MG63 (cell line): ENCODE data around the gene PLXNC1. TPM values are rescaled to one million over a fixed set of nuclear protein-coding genes. Genes with fewer than 3 reads are reported as not detected.

Experiments used
- DNase-seq: peaks from one replicate; pipeline ENCODE4 v3.0.0-alpha.2; 2020
- H3K27me3 ChIP-seq: fragments of 250-450 bp; sonication (Bioruptor Pico); 2 replicates; pipeline ENCODE4 v1.5.1; 2020; ENCODE audit warnings: mild to moderate bottlenecking, moderate library complexity
- H3K36me3 ChIP-seq: fragments of 250-450 bp; sonication (Bioruptor Pico); 2 replicates; pipeline ENCODE4 v1.5.1; 2020; ENCODE audit warnings: mild to moderate bottlenecking, moderate library complexity
- H3K4me3 ChIP-seq: fragments of 250-450 bp; sonication (Bioruptor Pico); 2 replicates; pipeline ENCODE4 v1.5.1; 2020; ENCODE audit warnings: mild to moderate bottlenecking, moderate library complexity
- H3K9me3 ChIP-seq: fragments of 250-450 bp; sonication (Bioruptor Pico); 2 replicates; pipeline ENCODE4 v1.5.1; 2020; ENCODE audit warnings: mild to moderate bottlenecking, moderate library complexity
- total RNA-seq: library from RNA; depleted of rRNA; stranded (reverse); fragments of >200 nt; shearing (Covaris generic); gene quantifications from 2 replicates; pipeline ENCODE4 v1.2.3, GENCODE V29; 2014; ENCODE audit warnings: low replicate concordance

Gene PLXNC1
- total RNA-seq, 1 experiment from 2014 or later = 0.16 TPM

GRCh38 chr12:94228488-94228907, 80.1 kb downstream of the PLXNC1 start:
- Histone ChIP-seq H3K9me3 (no peaks in the 10 kb centered on the region), H3K36me3 (no peaks in the 10 kb centered on the region), H3K27me3 (peaks cover 7% of the 10 kb centered on the region), H3K4me3 (no peak overlapping the region)
- no peak for DNase-seq

GRCh38 chr12:94229902-94230301, 81.5 kb downstream of the PLXNC1 start:
- no peak for DNase-seq
- no peaks in the 10 kb centered on the region for H3K36me3 ChIP-seq
- no peaks in the 10 kb centered on the region for H3K9me3 ChIP-seq
- peaks cover 7% of the 10 kb centered on the region for H3K27me3 ChIP-seq
- no peak overlapping the region for H3K4me3 ChIP-seq

DNA sequence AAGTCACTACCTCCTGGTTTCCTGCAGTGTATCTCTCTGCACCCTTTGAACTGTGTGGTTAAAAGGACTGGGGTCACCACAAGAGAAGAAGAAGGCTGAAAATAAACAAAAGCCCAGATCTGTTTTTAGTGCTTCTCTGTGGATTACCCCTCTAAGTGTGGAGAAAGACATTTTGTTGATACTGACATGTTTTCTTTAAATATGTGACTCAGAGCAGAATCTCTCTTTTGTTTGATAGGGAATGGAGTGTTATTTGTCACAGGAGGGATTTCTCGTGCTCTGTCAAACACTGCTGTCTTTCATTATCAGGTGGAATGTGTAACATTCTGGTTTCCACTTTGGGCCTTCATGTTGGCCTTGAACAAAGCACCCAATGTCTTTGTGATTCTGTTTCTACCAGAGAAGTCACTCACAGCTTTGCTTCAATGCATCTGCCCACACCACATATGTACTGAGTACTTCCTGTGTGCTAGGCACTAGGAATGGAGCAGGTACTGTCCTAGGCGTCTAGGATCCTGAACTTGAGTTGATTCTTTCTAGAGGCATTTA, 82.1 kb downstream of the PLXNC1 start:
- DNase-seq = no peak
- Histone ChIP-seq H3K27me3 (peaks cover 7% of the 10 kb centered on the region), H3K9me3 (no peaks in the 10 kb centered on the region), H3K4me3 (no peak overlapping the region), H3K36me3 (no peaks in the 10 kb centered on the region)

- no peak for DNase-seq
- H3K9me3 ChIP-seq = no peaks in the 10 kb centered on the region
- no peaks in the 10 kb centered on the region for H3K36me3 ChIP-seq
- peaks cover 7% of the 10 kb centered on the region for H3K27me3 ChIP-seq
- H3K4me3 ChIP-seq = no peak overlapping the region
These were observed 83.3 kb downstream of the PLXNC1 start for GRCh38 chr12:94231709-94232108.

DNA sequence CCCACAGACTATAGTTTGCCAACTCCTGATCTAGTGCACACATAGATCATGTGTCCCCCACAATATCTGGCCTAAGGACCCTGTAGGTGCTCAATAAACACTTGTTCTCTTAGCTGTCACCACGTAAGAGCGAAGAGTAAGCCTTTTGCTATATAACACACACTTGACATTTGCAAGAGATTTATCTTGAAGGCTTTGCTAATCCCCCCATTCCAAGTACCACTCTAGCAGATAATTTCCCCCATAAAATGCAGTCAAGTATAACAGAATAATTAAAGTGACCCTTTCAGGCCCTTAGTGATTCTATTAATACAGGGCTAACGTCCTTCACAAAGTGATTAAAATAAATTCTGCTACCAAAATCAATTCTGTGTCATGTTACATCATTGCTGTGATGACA, 87.5 kb downstream of the PLXNC1 start:
- Histone ChIP-seq H3K36me3 (no peaks in the 10 kb centered on the region), H3K4me3 (no peak overlapping the region), H3K27me3 (peaks cover 2% of the 10 kb centered on the region; the same call in 1 of the 2 replicates), H3K9me3 (no peaks in the 10 kb centered on the region)
- no peak for DNase-seq

- H3K36me3 ChIP-seq = no peaks in the 10 kb centered on the region
- no peaks in the 10 kb centered on the region for H3K9me3 ChIP-seq
- 0 out of 2 replicates have a peak, but pooled peaks cover 4% of the 10 kb centered on the region for H3K27me3 ChIP-seq
- H3K4me3 ChIP-seq = no peak overlapping the region
- DNase-seq = no peak
These were observed 91.1 kb downstream of the PLXNC1 start for GRCh38 chr12:94239332-94239993.

GRCh38 chr12:94240171-94240570, 91.8 kb downstream of the PLXNC1 start:
- Histone ChIP-seq H3K9me3 (no peaks in the 10 kb centered on the region), H3K36me3 (no peaks in the 10 kb centered on the region), H3K27me3 (0 out of 2 replicates have a peak, but pooled peaks cover 4% of the 10 kb centered on the region), H3K4me3 (no peak overlapping the region)
- DNase-seq = no peak

DNA sequence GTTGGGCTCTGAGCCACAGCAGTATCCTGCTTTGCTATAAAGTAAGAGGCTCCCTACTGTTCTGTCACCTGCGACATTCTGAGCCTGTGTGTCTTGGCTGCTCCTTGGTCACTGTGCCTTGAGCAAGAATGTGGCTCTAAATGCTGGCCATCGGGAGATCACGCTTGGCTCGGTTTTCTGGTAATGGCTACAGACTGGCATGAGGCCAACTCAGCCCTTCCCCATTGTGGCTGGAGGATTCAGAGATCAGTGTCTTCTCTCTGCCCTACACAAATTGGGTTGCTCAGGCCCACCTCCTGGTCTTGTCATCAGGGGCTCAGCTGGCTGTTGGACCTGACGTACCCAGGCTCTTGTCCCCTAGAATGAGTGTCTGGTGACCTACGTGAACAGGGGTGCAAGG, 94.5 kb downstream of the PLXNC1 start:
- Histone ChIP-seq H3K36me3 (no peaks in the 10 kb centered on the region), H3K27me3 (0 out of 2 replicates have a peak, but pooled peaks cover 4% of the 10 kb centered on the region), H3K4me3 (no peak overlapping the region), H3K9me3 (no peaks in the 10 kb centered on the region)
- no peak for DNase-seq

DNA sequence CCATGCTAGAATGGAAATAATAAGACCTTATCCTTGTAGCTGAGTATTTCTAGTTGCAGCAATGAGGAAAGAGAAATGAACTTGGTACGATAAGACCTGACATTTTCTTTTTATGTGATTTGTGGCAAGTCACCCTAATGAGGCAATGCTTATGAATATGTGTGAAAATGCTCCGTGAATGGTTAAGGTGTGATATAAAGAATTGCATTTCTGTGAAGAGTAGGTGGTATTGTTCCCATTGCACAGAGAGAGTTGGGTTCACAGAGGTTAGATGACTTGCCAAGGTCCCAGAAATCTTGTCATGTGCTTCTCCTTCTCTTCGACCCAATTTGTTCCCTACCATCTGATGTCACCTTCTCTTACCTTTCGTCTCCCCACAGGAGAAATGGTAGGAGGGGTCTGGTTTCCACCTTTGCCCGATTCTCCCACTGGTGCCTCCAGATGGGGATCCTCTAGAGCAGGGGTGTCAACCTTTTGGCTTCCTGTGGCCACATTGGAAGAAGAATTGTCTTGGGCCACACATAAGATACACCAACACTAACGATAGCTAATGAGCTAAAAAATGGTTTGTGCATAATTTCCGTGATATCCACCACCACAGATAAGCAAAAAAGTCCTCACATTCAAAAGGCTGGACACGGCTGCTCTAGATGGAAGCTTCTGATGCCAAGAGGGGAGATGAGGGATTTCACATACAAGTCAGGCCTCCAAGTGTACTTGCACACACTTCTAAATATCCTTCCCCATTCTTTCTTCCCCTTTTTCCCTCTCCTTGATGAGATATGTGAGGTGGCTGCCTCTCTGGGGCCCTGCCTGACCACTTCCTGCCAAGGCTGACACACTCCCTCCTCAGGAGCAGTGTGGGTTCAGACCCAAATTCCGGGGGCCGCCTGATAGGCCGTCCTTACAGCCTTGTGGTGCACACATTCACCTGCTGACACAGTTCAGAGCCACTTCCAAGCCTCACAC, 96.1 kb downstream of the PLXNC1 start:
- H3K4me3 ChIP-seq = no peak overlapping the region
- no peaks in the 10 kb centered on the region for H3K36me3 ChIP-seq
- DNase-seq = no peak
- no peaks in the 10 kb centered on the region for H3K9me3 ChIP-seq
- H3K27me3 ChIP-seq = 0 out of 2 replicates have a peak, but pooled peaks cover 2% of the 10 kb centered on the region

DNA sequence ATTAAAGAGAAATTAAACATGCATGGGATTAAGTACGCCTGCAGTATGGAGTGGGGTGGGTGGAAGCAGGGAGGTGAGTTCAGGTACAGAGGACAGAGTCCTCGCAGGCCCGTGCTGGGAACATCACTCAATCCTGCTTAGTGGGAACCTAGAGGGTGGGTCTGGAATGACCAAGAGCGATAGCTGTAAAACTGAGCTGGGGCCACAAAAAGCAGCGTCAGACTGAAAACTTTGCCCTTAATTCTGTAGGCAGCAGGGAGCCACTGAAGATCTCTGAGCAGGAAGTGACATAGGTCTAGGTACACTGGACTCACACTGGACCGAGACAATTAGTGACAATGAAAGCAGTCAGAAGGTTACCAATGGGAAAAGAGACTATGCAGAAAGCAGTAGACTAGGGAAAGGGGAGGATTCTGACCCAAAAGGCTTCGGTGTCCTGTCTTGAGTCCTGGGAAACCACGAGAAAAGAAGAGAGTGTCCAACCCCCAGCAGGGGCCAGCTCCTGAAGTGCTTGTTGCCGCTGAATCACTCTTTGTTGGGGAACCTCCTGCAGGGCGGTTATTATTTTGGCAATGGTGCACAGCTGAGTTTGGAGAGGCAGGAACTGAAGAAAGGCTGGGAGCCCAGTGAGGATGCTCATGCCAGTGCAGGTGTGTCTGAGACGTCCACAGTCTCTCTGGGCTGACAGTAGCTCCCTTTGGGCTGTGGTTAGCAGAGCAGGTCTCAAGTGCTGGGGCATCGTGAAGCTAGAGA, 97.4 kb downstream of the PLXNC1 start:
- H3K9me3 ChIP-seq = no peaks in the 10 kb centered on the region
- H3K27me3 ChIP-seq = 0 out of 2 replicates have a peak, but pooled peaks cover 2% of the 10 kb centered on the region
- H3K4me3 ChIP-seq = no peak overlapping the region
- DNase-seq = peak; percentile 22
- H3K36me3 ChIP-seq = no peaks in the 10 kb centered on the region

DNA sequence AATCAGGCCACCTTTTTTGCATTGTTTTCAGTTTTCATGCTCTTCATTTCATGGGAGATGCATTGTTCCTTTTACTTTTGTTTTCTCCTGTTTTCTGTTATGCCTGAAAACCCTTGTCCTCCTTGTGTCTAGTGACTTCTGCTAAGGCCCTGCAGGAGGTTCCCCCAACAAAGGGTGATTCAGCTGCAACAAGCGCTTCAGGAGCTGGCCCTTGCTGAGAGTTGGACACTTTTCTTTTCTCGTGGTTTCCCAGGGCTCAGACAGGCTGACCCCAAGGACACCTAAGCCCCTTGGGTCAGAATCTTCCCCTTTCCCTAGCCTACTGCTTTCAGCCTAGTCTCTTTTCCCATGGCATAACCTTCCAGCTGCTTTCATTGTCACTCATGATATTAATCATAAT, 98.9 kb downstream of the PLXNC1 start:
- DNase-seq = no peak
- H3K27me3 ChIP-seq = 0 out of 2 replicates have a peak, but pooled peaks cover 2% of the 10 kb centered on the region
- no peaks in the 10 kb centered on the region for H3K9me3 ChIP-seq
- H3K36me3 ChIP-seq = no peaks in the 10 kb centered on the region
- no peak overlapping the region for H3K4me3 ChIP-seq

GRCh38 chr12:94248582-94248981, 100.2 kb downstream of the PLXNC1 start:
- no peaks in the 10 kb centered on the region for H3K9me3 ChIP-seq
- DNase-seq = no peak
- no peaks in the 10 kb centered on the region for H3K27me3 ChIP-seq
- H3K4me3 ChIP-seq = no peak overlapping the region
- H3K36me3 ChIP-seq = no peaks in the 10 kb centered on the region

GRCh38 chr12:94250130-94250529, 101.8 kb downstream of the PLXNC1 start:
- no peak for DNase-seq
- Histone ChIP-seq H3K4me3 (no peak overlapping the region), H3K9me3 (no peaks in the 10 kb centered on the region), H3K27me3 (no peaks in the 10 kb centered on the region), H3K36me3 (no peaks in the 10 kb centered on the region)

DNA sequence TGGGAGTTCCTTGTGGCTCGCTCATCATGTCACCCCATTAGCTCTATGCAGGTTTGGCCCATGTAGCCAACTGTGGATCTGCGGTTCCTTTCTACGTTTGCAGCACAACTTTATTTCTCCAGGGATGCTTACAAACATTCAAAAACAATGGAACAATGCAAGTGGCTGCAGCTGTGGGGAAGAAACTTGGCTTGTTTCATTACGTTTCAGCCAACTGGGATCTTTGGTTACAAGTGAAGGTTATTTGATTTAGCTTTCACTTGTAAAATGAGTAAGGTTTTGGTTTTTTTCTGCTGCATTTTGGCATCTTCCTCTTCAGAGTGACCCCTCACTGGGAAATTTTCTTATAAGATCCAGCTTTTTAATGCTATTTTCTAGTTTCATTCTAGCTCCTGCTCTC, 105.9 kb downstream of the PLXNC1 start:
- no peaks in the 10 kb centered on the region for H3K27me3 ChIP-seq
- no peak overlapping the region for H3K4me3 ChIP-seq
- H3K36me3 ChIP-seq = no peaks in the 10 kb centered on the region
- DNase-seq = no peak
- no peaks in the 10 kb centered on the region for H3K9me3 ChIP-seq

- H3K4me3 ChIP-seq = no peak overlapping the region
- no peaks in the 10 kb centered on the region for H3K36me3 ChIP-seq
- no peaks in the 10 kb centered on the region for H3K9me3 ChIP-seq
- no peaks in the 10 kb centered on the region for H3K27me3 ChIP-seq
- no peak for DNase-seq
These were observed 106.6 kb downstream of the PLXNC1 start for GRCh38 chr12:94255006-94255405.

DNA sequence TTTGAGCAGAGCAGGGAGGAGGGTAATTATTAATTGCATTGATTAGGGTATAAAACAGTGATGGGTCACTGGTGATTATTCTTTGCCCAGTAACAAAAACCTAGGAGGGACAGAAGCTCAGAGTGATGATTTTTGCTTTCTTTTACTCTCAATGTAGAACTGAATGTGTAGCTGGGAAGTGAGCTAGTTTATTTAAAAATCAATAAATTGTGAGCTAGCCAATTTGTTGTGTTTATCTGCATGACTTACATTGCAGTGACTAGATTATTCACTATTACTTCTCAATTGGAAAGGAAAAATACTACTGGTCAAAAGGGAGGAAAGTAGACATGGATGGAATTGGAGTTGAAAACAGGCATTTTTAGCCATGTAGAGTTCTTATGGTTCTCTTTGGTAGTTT, 107.1 kb downstream of the PLXNC1 start:
- no peaks in the 10 kb centered on the region for H3K36me3 ChIP-seq
- no peak overlapping the region for H3K4me3 ChIP-seq
- H3K9me3 ChIP-seq = no peaks in the 10 kb centered on the region
- DNase-seq = no peak
- no peaks in the 10 kb centered on the region for H3K27me3 ChIP-seq
